Measurements from ENCODE around the gene PIEZO1. TPM values are rescaled to one million over a fixed set of nuclear protein-coding genes. Genes with fewer than 3 reads are reported as not detected.

Gene PIEZO1
- total RNA-seq, 1 experiment from 2014 or later, result 391 TPM

- no peak overlapping the region for H2AFZ ChIP-seq
- peaks cover 87% of the 10 kb centered on the region for H3K79me2 ChIP-seq (ENCODE audit: low read depth)
- H3K4me1 ChIP-seq (replicated peaks; ENCODE audit: insufficient read depth), result peaks cover 98% of the 10 kb centered on the region
- no TSS peak for BruUV-seq (replicated peaks)
- H3F3A ChIP-seq (ENCODE audit: insufficient read depth, low read depth), result peaks cover 83% of the 10 kb centered on the region
- no peaks in the 10 kb centered on the region for H3K9me3 ChIP-seq (ENCODE audit: insufficient read depth, low read depth)
- POLR2A ChIA-PET (ENCODE audit: unreplicated experiment), result interaction anchor here (0.7 kb wide), 1 partner anchor 556 kb away, joined by 7 read pairs; no protein-coding TSS in a partner anchor
- no peak for TF ChIP-seq EZH2 (IDR thresholded peaks at IDR 0.05; ENCODE audit: low read depth)
- no peaks in the 10 kb centered on the region for H3K9me2 ChIP-seq (ENCODE audit: insufficient read depth)
- H4K20me1 ChIP-seq (ENCODE audit: insufficient read depth), result peaks cover 42% of the 10 kb centered on the region
- no peaks in the 10 kb centered on the region for H3K36me3 ChIP-seq (ENCODE audit: low read depth)
- H3K4me3 ChIP-seq, result peak overlapping the region; percentile 49; the same call in 1 of the 2 replicates
- H3K27ac ChIP-seq, result peak overlapping the region; percentile 63
- peak; percentile 98 to 100 for DNase-seq
- peak overlapping the region; percentile 83 for H3K4me2 ChIP-seq
- intact Hi-C loops (cut with micrococcal nuclease; ENCODE audit: unreplicated experiment), result loop anchor here (1.0 to 5.0 kb wide), 3 partner anchors 10 to 898 kb away; partner anchors contain the start of genes CDT1 and SLC7A5
- H3K27me3 ChIP-seq (ENCODE audit: insufficient read depth, low read depth), result no peaks in the 10 kb centered on the region
- CTCF ChIA-PET, result interaction anchor here (1.4 to 2.2 kb wide), 2 partner anchors 20 to 28 kb away, joined by 8 to 16 read pairs; no protein-coding TSS in a partner anchor
Measured at GRCh38 chr16:88764913-88765349, 20.1 kb downstream of the PIEZO1 start.

DNA sequence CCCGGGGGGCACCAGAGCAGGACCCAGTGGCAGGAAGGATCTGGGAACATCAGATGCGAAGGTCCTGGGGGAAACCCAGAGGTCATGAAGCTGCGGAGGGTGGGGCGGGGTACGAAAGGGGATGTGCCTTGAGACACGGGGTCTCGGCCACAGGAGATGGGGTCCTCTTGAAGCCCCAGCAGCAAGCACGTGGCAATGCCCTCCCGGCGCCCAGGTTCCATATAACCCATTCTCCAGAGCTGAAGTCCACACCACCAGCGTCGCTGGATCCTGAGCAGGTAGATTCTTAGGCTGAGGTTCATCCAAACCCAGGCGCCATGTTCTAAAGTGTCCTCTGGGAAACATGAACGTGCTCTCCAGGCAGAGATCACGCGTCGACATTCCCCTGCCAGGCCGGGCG lies 20.9 kb downstream of the PIEZO1 start:
- TF ChIP-seq EZH2 (IDR thresholded peaks at IDR 0.05; ENCODE audit: low read depth) (no peak), CTCF (conservative IDR thresholded peaks at IDR 0.05) (no peak)
- H3K27ac ChIP-seq, result peak overlapping the region; percentile 63
- no peak overlapping the region for H2AFZ ChIP-seq
- no peaks in the 10 kb centered on the region for H3K9me3 ChIP-seq (ENCODE audit: insufficient read depth, low read depth)
- TSS peak; percentile 19 for BruUV-seq (replicated peaks)
- H3K4me2 ChIP-seq, result peak overlapping the region; percentile 83
- no peak for DNase-seq
- peaks cover 87% of the 10 kb centered on the region for H3K79me2 ChIP-seq (ENCODE audit: low read depth)
- peaks cover 76% of the 10 kb centered on the region for H3F3A ChIP-seq (ENCODE audit: insufficient read depth, low read depth)
- CTCF ChIA-PET, result interaction anchor here (1.4 to 2.2 kb wide), 2 partner anchors 19 to 27 kb away, joined by 8 to 16 read pairs; no protein-coding TSS in a partner anchor
- H4K20me1 ChIP-seq (ENCODE audit: insufficient read depth), result peaks cover 35% of the 10 kb centered on the region
- POLR2A ChIA-PET (ENCODE audit: unreplicated experiment), result no interaction called here
- H3K36me3 ChIP-seq (ENCODE audit: low read depth), result no peaks in the 10 kb centered on the region
- peak overlapping the region; percentile 49; the same call in 1 of the 2 replicates for H3K4me3 ChIP-seq
- peaks cover 98% of the 10 kb centered on the region for H3K4me1 ChIP-seq (replicated peaks; ENCODE audit: insufficient read depth)
- H3K27me3 ChIP-seq (ENCODE audit: insufficient read depth, low read depth), result no peaks in the 10 kb centered on the region
- intact Hi-C loops (cut with micrococcal nuclease; ENCODE audit: unreplicated experiment), result loop anchor here (2.0 to 5.0 kb wide), 2 partner anchors 39 to 897 kb away; partner anchors contain the start of genes CDT1 and SLC7A5
- no peaks in the 10 kb centered on the region for H3K9me2 ChIP-seq (ENCODE audit: insufficient read depth)

- BruUV-seq (replicated peaks), result no TSS peak
- Histone ChIP-seq H2AFZ (no peak overlapping the region), H3K27ac (peak overlapping the region; percentile 63), H3K4me3 (peak overlapping the region; percentile 49; the same call in 1 of the 2 replicates), H3K9me2 (ENCODE audit: insufficient read depth) (no peaks in the 10 kb centered on the region), H3K4me2 (peak overlapping the region; percentile 83), H3K4me1 (replicated peaks; ENCODE audit: insufficient read depth) (peaks cover 98% of the 10 kb centered on the region), H3K79me2 (ENCODE audit: low read depth) (peaks cover 87% of the 10 kb centered on the region), H3K9me3 (ENCODE audit: insufficient read depth, low read depth) (no peaks in the 10 kb centered on the region), H3F3A (ENCODE audit: insufficient read depth, low read depth) (peaks cover 75% of the 10 kb centered on the region), H4K20me1 (ENCODE audit: insufficient read depth) (peaks cover 32% of the 10 kb centered on the region), H3K27me3 (ENCODE audit: insufficient read depth, low read depth) (no peaks in the 10 kb centered on the region), H3K36me3 (ENCODE audit: low read depth) (no peaks in the 10 kb centered on the region)
- peak; percentile 95 to 96 for DNase-seq
- ChIA-PET POLR2A (ENCODE audit: unreplicated experiment) (interaction anchor here (0.5 to 1.2 kb wide), 3 partner anchors 8 to 17 kb away, joined by 4 to 37 read pairs (median 6); no protein-coding TSS in a partner anchor), CTCF (interaction anchor here (0.9 to 2.2 kb wide), 3 partner anchors 17 to 26 kb away, joined by 8 to 16 read pairs (median 8); no protein-coding TSS in a partner anchor)
- intact Hi-C loops (cut with micrococcal nuclease; ENCODE audit: unreplicated experiment), result loop anchor here (1.0 to 5.0 kb wide), 4 partner anchors 19 to 896 kb away; partner anchors contain the start of genes CDT1 and SLC7A5
- TF ChIP-seq EZH2 (IDR thresholded peaks at IDR 0.05; ENCODE audit: low read depth), result no peak
- TF ChIP-seq CTCF (conservative IDR thresholded peaks at IDR 0.05), result no peak; the same call in 1 of the 2 replicates
Measured at GRCh38 chr16:88763502-88764053, 21.4 kb downstream of the PIEZO1 start.

Measured in PC-9 (cell line).